DND-41 (cell line): ENCODE results near the gene TRIM29.
"Not testable (repeated sequence)": the region's sequence is repeated elsewhere in the genome, so short reads cannot be mapped to it uniquely, and the experiment has no call there.

Source experiments
- EZH2 ChIP-seq: IDR thresholded peaks from 3 replicates; pipeline ENCODE4 v1.6.1; 2012; ENCODE audit warnings: borderline replicate concordance, low read depth, mild to moderate bottlenecking, moderate library complexity, low read length, inconsistent platforms; ENCODE audit not compliant: severe bottlenecking
- TF ChIP-seq, protein P1 (sequence below): IDR thresholded peaks from 2 replicates; pipeline ENCODE4 v1.5.1; 2012; ENCODE audit warnings: borderline replicate concordance, low read length, moderate library complexity, mild to moderate bottlenecking; ENCODE audit not compliant: poor library complexity, severe bottlenecking; ENCODE audit errors: extremely low read depth

GRCh38 chr11:120180063-120180462, 42.1 kb upstream of the TRIM29 start:
- TF ChIP-seq, protein P1, sequence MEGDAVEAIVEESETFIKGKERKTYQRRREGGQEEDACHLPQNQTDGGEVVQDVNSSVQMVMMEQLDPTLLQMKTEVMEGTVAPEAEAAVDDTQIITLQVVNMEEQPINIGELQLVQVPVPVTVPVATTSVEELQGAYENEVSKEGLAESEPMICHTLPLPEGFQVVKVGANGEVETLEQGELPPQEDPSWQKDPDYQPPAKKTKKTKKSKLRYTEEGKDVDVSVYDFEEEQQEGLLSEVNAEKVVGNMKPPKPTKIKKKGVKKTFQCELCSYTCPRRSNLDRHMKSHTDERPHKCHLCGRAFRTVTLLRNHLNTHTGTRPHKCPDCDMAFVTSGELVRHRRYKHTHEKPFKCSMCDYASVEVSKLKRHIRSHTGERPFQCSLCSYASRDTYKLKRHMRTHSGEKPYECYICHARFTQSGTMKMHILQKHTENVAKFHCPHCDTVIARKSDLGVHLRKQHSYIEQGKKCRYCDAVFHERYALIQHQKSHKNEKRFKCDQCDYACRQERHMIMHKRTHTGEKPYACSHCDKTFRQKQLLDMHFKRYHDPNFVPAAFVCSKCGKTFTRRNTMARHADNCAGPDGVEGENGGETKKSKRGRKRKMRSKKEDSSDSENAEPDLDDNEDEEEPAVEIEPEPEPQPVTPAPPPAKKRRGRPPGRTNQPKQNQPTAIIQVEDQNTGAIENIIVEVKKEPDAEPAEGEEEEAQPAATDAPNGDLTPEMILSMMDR: not testable (repeated sequence)
- TF ChIP-seq EZH2: not testable (repeated sequence)
